BLaER1 treated with 17β-estradiol and CSF1 and Interleukin-3, amounts not matched to agents 10 nM and 100 nM (cell line): ENCODE measurements around the gene ABCC4.

Experiments used
- H3K27ac ChIP-seq, 11 experiments: shearing (Covaris generic); formaldehyde crosslinking; 2 replicates each; pipeline ENCODE4 v1.8.1; 2022
- H3K27me3 ChIP-seq, 11 experiments: shearing (Covaris generic); formaldehyde crosslinking; 2 replicates each; pipeline ENCODE4 v1.8.1; 2022
- H3K36me3 ChIP-seq, 11 experiments: shearing (Covaris generic); formaldehyde crosslinking; 2 replicates each; pipeline ENCODE4 v1.8.1; 2022
- H3K4me1 ChIP-seq, 10 experiments: shearing (Covaris generic); formaldehyde crosslinking; 2 replicates each; pipeline ENCODE4 v1.8.1; 2022
- H3K4me2 ChIP-seq, 11 experiments: shearing (Covaris generic); formaldehyde crosslinking; 2 replicates each; pipeline ENCODE4 v1.8.1; 2022
- H3K4me3 ChIP-seq, 10 experiments: shearing (Covaris generic); formaldehyde crosslinking; 2 replicates each; pipeline ENCODE4 v1.8.1; 2022
- H3K9ac ChIP-seq, 11 experiments: shearing (Covaris generic); formaldehyde crosslinking; 2 replicates each; pipeline ENCODE4 v1.8.1; 2022
- H3K9me3 ChIP-seq, 11 experiments: shearing (Covaris generic); formaldehyde crosslinking; replicated peaks in 1 of 11; 2 replicates each; pipeline ENCODE4 v1.8.1; 2022
- H4K20me1 ChIP-seq, 11 experiments: shearing (Covaris generic); formaldehyde crosslinking; 2 replicates each; pipeline ENCODE4 v1.8.1; 2022
- Cebpa-rat ChIP-seq, 11 experiments: shearing (Covaris generic); IDR thresholded peaks; 2 replicates each; pipeline ENCODE4 v1.8.1; 2022

ABCC4 gene

DNA sequence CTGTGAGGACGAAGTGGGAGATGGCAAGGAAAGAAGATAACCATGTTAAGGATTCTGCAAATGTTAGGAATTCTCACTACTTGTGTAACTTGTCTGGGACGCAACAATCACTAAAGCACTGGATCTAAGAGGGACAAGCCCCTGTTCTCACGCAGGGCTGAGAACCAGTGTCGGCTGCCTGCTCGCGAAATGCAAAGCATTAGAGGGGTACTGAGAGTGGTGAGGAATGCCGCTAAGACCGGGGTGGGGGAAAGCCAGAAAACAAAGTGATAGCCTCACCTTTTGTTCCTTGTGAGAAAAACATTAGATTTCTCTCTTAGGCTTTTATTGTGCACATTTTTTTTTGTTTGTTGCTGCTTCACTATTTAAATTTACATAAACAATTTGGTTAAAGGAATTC lies 241.9 kb downstream of the ABCC4 start:
- H3K36me3 ChIP-seq, result peaks cover 3 to 60% (median 19%) of the 10 kb centered on the region in 11 experiments; a peak in 18 of 22 replicates
- no peak overlapping the region for H3K4me2 ChIP-seq
- no peaks in the 10 kb centered on the region for H4K20me1 ChIP-seq
- H3K4me1 ChIP-seq, result no peaks in the 10 kb centered on the region
- H3K9ac ChIP-seq, result no peak overlapping the region
- no peak overlapping the region for H3K4me3 ChIP-seq
- H3K27ac ChIP-seq, result no peak overlapping the region
- no peak for TF ChIP-seq Cebpa-rat (IDR thresholded peaks at IDR 0.05)
- H3K9me3 ChIP-seq, result no peaks in the 10 kb centered on the region
- H3K27me3 ChIP-seq, result no peaks in the 10 kb centered on the region

DNA sequence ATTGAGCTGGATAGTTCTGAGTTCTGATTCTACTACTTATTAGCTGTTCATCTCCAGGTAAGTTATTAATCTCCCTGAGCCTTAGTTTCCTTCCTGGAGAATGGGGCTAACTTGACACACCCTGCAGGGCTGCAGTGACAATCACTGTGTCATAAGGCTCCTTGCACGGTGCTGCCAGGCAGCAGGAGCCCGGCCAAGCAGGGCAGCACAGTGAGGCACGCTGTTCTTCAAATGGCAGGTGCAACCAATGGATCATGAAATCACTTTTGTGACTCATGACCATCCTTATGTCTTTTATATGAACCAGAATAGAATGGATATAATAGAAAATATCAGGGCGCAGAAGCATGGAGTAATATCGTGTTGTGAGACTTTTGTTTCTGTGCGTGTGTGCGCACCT lies 242.6 kb downstream of the ABCC4 start:
- TF ChIP-seq Cebpa-rat (IDR thresholded peaks at IDR 0.05), result no peak
- peaks cover 3 to 61% (median 19%) of the 10 kb centered on the region in 11 experiments; a peak in 18 of 22 replicates for H3K36me3 ChIP-seq

DNA sequence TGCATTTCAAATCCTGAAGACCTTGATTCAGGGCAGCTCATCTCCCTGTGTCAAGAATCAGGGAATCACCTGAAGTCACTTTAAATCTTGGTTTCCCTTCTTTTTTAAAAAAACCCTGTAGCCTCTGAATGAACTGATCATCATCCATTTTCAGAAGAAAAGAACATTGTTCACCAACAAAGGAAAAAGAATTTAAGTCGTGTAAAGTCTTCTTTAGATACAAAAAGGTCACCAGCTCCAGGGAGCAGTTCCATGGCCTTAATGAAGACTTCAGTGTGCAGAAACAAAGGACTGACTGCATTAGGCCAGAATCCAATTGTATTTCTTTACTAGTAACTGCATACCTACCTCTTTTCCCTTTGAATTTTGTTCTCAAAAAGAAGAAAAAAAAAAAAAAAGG lies 245.0 kb downstream of the ABCC4 start:
- H3K27me3 ChIP-seq, result no peaks in the 10 kb centered on the region
- no peaks in the 10 kb centered on the region for H3K4me1 ChIP-seq
- H3K9me3 ChIP-seq, result no peaks in the 10 kb centered on the region

More for the DNA sequence above, 242.6 kb downstream of the ABCC4 start:
- H3K9me3 ChIP-seq, result no peaks in the 10 kb centered on the region
- no peak overlapping the region for H3K27ac ChIP-seq
- H3K4me3 ChIP-seq, result no peak overlapping the region
- no peaks in the 10 kb centered on the region for H4K20me1 ChIP-seq
- H3K4me1 ChIP-seq, result no peaks in the 10 kb centered on the region
- H3K27me3 ChIP-seq, result no peaks in the 10 kb centered on the region
- no peak overlapping the region for H3K4me2 ChIP-seq
- no peak overlapping the region for H3K9ac ChIP-seq

DNA sequence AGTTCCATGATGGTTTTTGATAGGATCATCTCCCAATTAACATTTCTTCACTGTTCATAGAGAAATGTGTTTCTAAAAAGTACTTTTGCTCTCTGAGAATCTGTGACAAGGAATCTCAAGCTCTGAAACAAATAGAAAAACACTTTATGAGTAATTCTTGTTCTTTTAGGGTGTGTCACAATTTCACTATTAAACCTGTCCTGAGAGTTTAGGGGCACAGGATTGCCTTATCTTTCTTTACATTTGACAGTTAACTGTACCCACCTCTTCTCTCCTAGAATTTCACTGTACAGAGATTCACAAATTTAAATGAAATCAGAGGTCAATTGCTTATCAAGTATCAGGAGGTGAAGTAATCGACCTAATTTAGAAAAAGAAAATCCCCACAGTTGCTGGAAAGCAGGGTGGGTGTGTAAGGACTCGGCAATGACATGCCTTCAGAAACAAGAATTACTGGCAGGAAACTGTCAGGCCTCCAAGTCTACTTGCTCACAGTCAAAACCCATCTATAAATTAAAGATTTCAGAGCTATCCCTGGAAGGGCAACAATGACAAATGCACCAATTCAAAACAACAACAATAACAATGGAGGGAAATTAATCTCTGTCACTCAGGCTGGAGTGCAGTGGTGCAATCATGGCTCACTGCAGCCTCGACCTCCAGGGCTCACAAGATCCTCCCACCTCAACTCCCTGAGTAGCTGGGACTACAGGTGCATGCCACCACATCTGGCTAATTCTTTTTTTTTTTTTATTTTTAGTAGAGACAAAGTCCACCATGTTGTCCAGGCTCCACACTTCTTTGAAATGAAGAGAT lies 250.2 kb downstream of the ABCC4 start:
- Histone ChIP-seq H3K4me3 (no peak overlapping the region), H3K27me3 (no peaks in the 10 kb centered on the region), H3K4me1 (no peaks in the 10 kb centered on the region), H3K27ac (no peak overlapping the region), H3K36me3 (peaks cover 0 to 40% (median 11%) of the 10 kb centered on the region in 11 experiments; a peak in 9 of 22 replicates), H3K4me2 (no peak overlapping the region), H3K9ac (no peak overlapping the region), H4K20me1 (no peaks in the 10 kb centered on the region), H3K9me3 (no peaks in the 10 kb centered on the region)
- TF ChIP-seq Cebpa-rat (IDR thresholded peaks at IDR 0.05), result no peak

More for the DNA sequence above, 245.0 kb downstream of the ABCC4 start:
- H3K9ac ChIP-seq, result no peak overlapping the region
- H3K27ac ChIP-seq, result no peak overlapping the region
- H3K36me3 ChIP-seq, result peaks cover 6 to 46% (median 19%) of the 10 kb centered on the region in 11 experiments; a peak in 18 of 22 replicates
- no peak overlapping the region for H3K4me3 ChIP-seq
- no peak for TF ChIP-seq Cebpa-rat (IDR thresholded peaks at IDR 0.05)
- no peaks in the 10 kb centered on the region for H4K20me1 ChIP-seq
- H3K4me2 ChIP-seq, result no peak overlapping the region

DNA sequence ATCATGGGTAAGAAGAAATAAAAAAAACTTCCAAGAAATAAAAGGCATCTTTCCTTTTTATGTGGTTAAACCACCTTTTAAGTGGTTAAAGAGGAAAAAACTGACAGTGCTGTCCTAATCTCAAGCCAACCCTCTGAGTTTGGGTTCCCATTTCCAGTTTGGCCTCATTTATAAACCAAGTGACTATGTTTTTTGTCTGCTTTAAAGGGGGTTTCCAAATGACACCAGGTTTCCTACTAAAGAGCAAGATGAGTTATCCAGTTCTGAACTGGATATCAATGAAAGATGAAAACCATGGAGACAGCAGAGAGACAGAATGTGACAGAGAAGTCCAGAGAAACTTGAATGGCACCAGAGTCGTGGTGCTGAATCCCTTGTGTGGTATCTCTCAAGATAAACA lies 251.5 kb downstream of the ABCC4 start:
- no peak for TF ChIP-seq Cebpa-rat (IDR thresholded peaks at IDR 0.05)
- no peaks in the 10 kb centered on the region for H3K9me3 ChIP-seq

DNA sequence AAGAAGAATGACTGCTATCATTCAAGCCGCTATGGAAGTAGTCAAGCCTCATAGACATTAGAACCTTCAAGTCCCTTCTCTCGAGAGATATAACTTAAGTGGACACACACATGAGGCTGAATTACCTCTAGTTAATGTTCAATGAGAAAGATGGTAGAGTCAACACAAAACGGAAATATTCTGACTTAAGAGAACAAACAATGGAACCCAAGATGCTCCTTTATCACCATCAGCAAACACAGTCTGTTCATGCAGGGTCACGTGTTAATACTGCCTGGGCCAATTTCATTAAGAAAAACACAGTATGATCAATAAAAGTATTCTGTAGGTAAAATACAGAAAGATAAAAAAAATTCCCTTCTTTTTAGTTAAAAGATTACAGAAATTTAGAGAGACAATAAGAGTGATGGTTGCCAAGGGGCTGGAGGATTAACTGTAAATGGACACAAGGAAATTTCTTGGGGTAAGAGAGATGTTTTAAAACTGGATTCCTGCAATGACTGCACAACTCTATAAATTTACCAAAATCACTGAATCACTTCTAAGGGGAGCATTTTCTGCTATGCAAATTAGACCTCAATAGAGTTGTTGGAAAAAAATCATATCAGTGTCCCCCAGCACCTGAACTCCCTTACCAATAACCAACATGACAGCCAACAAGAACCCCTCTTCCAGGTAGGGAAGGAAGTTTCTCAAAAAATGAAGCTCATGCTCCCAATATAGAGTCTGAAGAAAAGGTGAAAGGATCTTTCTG lies 256.6 kb downstream of the ABCC4 start:
- Histone ChIP-seq H3K9ac (no peak overlapping the region), H3K27ac (no peak overlapping the region), H3K36me3 (peaks cover 30 to 61% (median 46%) of the 10 kb centered on the region in 11 experiments), H3K9me3 (no peaks in the 10 kb centered on the region), H3K4me1 (no peaks in the 10 kb centered on the region), H3K4me2 (no peak overlapping the region), H3K27me3 (no peaks in the 10 kb centered on the region), H4K20me1 (no peaks in the 10 kb centered on the region), H3K4me3 (no peak overlapping the region)
- no peak for TF ChIP-seq Cebpa-rat (IDR thresholded peaks at IDR 0.05)

More for the DNA sequence above, 251.5 kb downstream of the ABCC4 start:
- Histone ChIP-seq H3K9ac (no peak overlapping the region), H3K36me3 (peaks cover 0 to 40% (median 7%) of the 10 kb centered on the region in 11 experiments; a peak in 11 of 22 replicates), H3K27ac (no peak overlapping the region), H3K27me3 (no peaks in the 10 kb centered on the region), H3K4me1 (no peaks in the 10 kb centered on the region), H3K4me2 (no peak overlapping the region), H3K4me3 (no peak overlapping the region), H4K20me1 (no peaks in the 10 kb centered on the region)

DNA sequence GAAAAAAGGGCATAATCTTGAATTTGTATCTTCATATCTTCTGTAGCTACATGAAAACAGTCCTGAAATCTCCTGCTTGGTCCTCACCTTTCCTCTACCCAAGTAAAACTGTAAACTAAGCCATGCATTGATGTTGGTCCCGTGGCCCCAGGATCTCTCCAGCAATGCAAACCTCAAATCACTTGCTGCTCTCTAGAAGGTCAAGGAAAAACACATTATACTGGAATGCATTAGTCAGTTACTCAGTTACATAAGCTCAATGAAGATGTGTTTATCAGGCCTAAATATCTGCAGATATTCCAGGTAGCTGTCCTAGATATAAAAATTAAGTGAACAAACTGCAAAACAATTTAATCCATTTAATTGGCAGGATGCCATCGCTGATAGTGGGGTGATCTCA lies 261.8 kb downstream of the ABCC4 start:
- Histone ChIP-seq H3K27me3 (no peaks in the 10 kb centered on the region), H3K9ac (no peak overlapping the region), H4K20me1 (no peaks in the 10 kb centered on the region), H3K9me3 (no peaks in the 10 kb centered on the region), H3K27ac (no peak overlapping the region), H3K36me3 (peaks cover 34 to 85% (median 62%) of the 10 kb centered on the region in 11 experiments), H3K4me1 (no peaks in the 10 kb centered on the region), H3K4me3 (no peak overlapping the region), H3K4me2 (no peak overlapping the region)
- TF ChIP-seq Cebpa-rat (IDR thresholded peaks at IDR 0.05), result no peak

DNA sequence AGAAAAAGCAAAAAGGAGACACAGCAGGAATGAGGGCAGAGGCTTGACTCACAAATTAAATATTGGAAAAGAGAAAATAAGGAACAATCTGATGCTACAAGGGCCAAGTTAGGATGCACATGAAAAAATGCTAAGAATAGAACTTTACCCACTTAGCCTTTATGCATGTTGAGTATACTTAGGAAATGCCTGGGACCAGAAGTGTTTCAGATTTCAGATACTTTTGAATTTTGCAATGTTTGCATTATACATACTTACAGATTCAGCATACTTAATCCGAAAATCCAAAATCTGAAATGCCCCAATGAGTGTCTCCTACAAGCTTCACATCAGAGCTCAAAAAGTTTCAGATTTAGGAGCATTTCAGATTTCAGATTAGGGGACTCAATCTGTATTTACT lies 262.3 kb downstream of the ABCC4 start:
- Histone ChIP-seq H3K9ac (no peak overlapping the region), H3K4me3 (no peak overlapping the region), H3K27me3 (no peaks in the 10 kb centered on the region), H3K4me2 (no peak overlapping the region), H3K36me3 (peaks cover 31 to 85% (median 64%) of the 10 kb centered on the region in 11 experiments), H3K9me3 (no peaks in the 10 kb centered on the region), H3K27ac (no peak overlapping the region), H3K4me1 (no peaks in the 10 kb centered on the region), H4K20me1 (no peaks in the 10 kb centered on the region)
- no peak for TF ChIP-seq Cebpa-rat (IDR thresholded peaks at IDR 0.05)

DNA sequence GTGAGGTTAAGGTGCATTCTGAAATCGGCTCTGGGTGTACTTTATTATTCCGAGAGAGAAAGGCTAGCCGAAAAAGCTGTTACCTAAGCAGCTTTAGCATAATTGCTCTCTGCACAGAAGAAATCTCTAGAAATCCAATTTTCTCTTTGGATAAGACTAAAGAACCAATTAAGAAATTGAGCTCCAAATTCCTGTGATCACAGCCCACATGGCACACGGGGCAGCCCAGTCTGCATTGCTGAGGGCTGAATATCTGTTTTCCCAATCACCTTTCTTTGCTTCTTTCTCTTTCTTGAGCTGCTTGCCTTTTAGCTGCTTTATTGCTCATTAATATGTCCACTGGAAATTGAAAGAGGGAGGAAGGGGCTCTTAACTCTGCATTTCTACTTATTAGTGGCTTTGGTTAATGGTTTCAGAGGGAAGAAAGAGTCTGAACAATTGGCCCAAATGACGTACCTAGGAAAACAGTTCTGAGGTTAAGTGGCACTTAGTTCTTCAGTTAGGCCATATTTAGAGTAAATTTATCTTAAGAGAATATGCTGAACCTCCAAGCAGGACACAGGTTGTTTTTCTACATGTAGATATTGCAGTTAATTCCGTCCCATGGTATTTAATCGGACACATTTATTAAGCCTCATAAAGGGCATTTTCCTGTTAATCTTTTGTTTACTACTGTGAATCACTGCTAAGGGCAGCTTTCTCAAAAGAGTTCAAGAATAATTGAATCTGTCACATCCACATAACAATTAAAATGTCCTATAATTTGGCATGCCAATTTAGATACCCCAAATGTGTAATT lies 265.7 kb downstream of the ABCC4 start:
- no peak overlapping the region for H3K4me3 ChIP-seq
- no peak overlapping the region for H3K4me2 ChIP-seq
- no peaks in the 10 kb centered on the region for H4K20me1 ChIP-seq
- no peak overlapping the region for H3K9ac ChIP-seq
- no peaks in the 10 kb centered on the region for H3K9me3 ChIP-seq
- H3K36me3 ChIP-seq, result peaks cover 7 to 70% (median 40%) of the 10 kb centered on the region in 11 experiments; a peak in 21 of 22 replicates
- no peak overlapping the region for H3K27ac ChIP-seq
- H3K4me1 ChIP-seq, result no peaks in the 10 kb centered on the region
- no peaks in the 10 kb centered on the region for H3K27me3 ChIP-seq
- TF ChIP-seq Cebpa-rat (IDR thresholded peaks at IDR 0.05), result no peak
